HepG2 (cell line): ENCODE measurements around the gene NCOA6. TPM values are rescaled to one million over a fixed set of nuclear protein-coding genes. Genes with fewer than 3 reads are reported as not detected.
A peak's percentile ranks its signal among the peaks of the same experiment; 100 is the strongest.

Source experiments
- ATRX ChIP-seq: sonication (generic); formaldehyde crosslinking; IDR thresholded peaks from 2 replicates; pipeline ENCODE4 v1.4.0; 2020; ENCODE audit warnings: missing genetic modification reagents, borderline replicate concordance
- CSRNP1 ChIP-seq: sonication (generic); formaldehyde crosslinking; IDR thresholded peaks from 2 replicates; pipeline ENCODE4 v1.8.1; 2023; ENCODE audit warnings: mild to moderate bottlenecking, missing genetic modification reagents
- E2F2 ChIP-seq: sonication (generic); formaldehyde crosslinking; IDR thresholded peaks from 2 replicates; pipeline ENCODE4 v1.4.0; 2020; ENCODE audit warnings: missing genetic modification reagents, borderline replicate concordance
- FUBP1 ChIP-seq: sonication (generic); formaldehyde crosslinking; IDR thresholded peaks from 2 replicates; pipeline ENCODE4 v1.5.1; 2020; ENCODE audit warnings: missing genetic modification reagents, mild to moderate bottlenecking, borderline replicate concordance
- GATAD1 ChIP-seq: IDR thresholded peaks from 2 replicates; pipeline ENCODE4 v1.6.1; 2016; ENCODE audit warnings: missing genetic modification reagents, missing compliant biosample characterization
- HMGA1 ChIP-seq: sonication (generic); formaldehyde crosslinking; conservative IDR thresholded peaks from 2 replicates; pipeline ENCODE4 v1.4.0; 2020; ENCODE audit warnings: missing genetic modification reagents
- HNRNPL ChIP-seq: fragments of 200-400 bp; formaldehyde crosslinking; IDR thresholded peaks from 2 replicates; pipeline ENCODE4 v1.6.1; 2017; ENCODE audit warnings: mild to moderate bottlenecking, low read depth, low read length
- THRA ChIP-seq: sonication (generic); formaldehyde crosslinking; IDR thresholded peaks from 2 replicates; pipeline ENCODE4 v1.4.0; 2020; ENCODE audit warnings: missing genetic modification reagents, borderline replicate concordance
- XRCC5 ChIP-seq: fragments of 200-400 bp; formaldehyde crosslinking; optimal IDR thresholded peaks from 2 replicates; pipeline ENCODE3; 2017; ENCODE audit warnings: mild to moderate bottlenecking, low read length
- ZBTB34 ChIP-seq: sonication (generic); formaldehyde crosslinking; IDR thresholded peaks from 2 replicates; pipeline ENCODE4 v1.8.0; 2022; ENCODE audit warnings: mild to moderate bottlenecking, missing genetic modification reagents
- ZIK1 ChIP-seq: sonication (generic); formaldehyde crosslinking; IDR thresholded peaks from 2 replicates; pipeline ENCODE4 v1.5.0; 2020; ENCODE audit warnings: mild to moderate bottlenecking, low read depth, missing genetic modification reagents, borderline replicate concordance
- ZMAT5 ChIP-seq: sonication (generic); formaldehyde crosslinking; IDR thresholded peaks from 2 replicates; pipeline ENCODE4 v1.5.0; 2020; ENCODE audit warnings: mild to moderate bottlenecking, low read depth, missing genetic modification reagents, borderline replicate concordance
- ZNF136 ChIP-seq: sonication (generic); formaldehyde crosslinking; IDR thresholded peaks from 2 replicates; pipeline ENCODE4 v1.8.1; 2022; ENCODE audit warnings: low read depth, mild to moderate bottlenecking, moderate library complexity, missing genetic modification reagents
- ZNF253 ChIP-seq: sonication (generic); formaldehyde crosslinking; IDR thresholded peaks from 2 replicates; pipeline ENCODE4 v1.8.0; 2022; ENCODE audit warnings: mild to moderate bottlenecking, missing genetic modification reagents, borderline replicate concordance
- ZNF296 ChIP-seq: sonication (generic); formaldehyde crosslinking; conservative IDR thresholded peaks from 2 replicates; pipeline ENCODE4 v1.5.0; 2020; ENCODE audit warnings: mild to moderate bottlenecking, missing genetic modification reagents
- ZNF430 ChIP-seq: sonication (generic); formaldehyde crosslinking; IDR thresholded peaks from 2 replicates; pipeline ENCODE4 v1.9.0; 2021; ENCODE audit warnings: mild to moderate bottlenecking, missing genetic modification reagents
- ZNF572 ChIP-seq: sonication (generic); formaldehyde crosslinking; IDR thresholded peaks from 2 replicates; pipeline ENCODE4 v1.5.1; 2020; ENCODE audit warnings: mild to moderate bottlenecking, missing genetic modification reagents
- ZNF749 ChIP-seq: sonication (generic); formaldehyde crosslinking; IDR thresholded peaks from 2 replicates; pipeline ENCODE4 v1.8.0; 2022; ENCODE audit warnings: mild to moderate bottlenecking, missing genetic modification reagents, moderate library complexity, borderline replicate concordance
- polyA plus RNA-seq, 8 experiments: library from polyadenylated mRNA; depleted of rRNA in 3 of 8; stranded (reverse) in 7 of 8; unstranded in 1 of 8; fragments of >200 nt; fragmentation: Illumina TruSeq in 4 of 8; extraction: Trizol in 4 of 8; gene quantifications; 2 replicates each; pipeline versions ENCODE4 v1.2.1 to v1.2.3, GENCODE V29; 2011 to 2016; ENCODE audit warnings: low read depth in 4 of 8, missing spikeins in 1 of 8, mixed read lengths in 1 of 8; ENCODE audit not compliant: insufficient read depth in 1 of 8
- total RNA-seq, 5 experiments: library from RNA; depleted of rRNA; stranded (reverse); fragments of >200 nt; fragmentation: Illumina TruSeq; extraction: Trizol; gene quantifications; 2 replicates each; pipeline ENCODE4 v1.2.3, GENCODE V29; 2016; ENCODE audit warnings: low read depth in 1 of 5

Gene NCOA6
- total and polyA plus RNA-seq, 2 of the 13 experiments (the other 11 are each of a cell fraction or from before 2014, with no cell fraction given): 11.2 to 29.3 TPM

GRCh38 chr20:34871966-34872621, 46.6 kb upstream of the NCOA6 start (continued):
- TF ChIP-seq CSRNP1 (no peak), ZNF136 (no peak; the same call in 1 of the 2 replicates), FUBP1 (CRISPR knock-in tag) (0 out of 2 replicates have a peak, but pooled peaks have one; percentile 52), ZNF749 (0 out of 2 replicates have a peak, but pooled peaks have one; percentile 11), ZBTB34 (CRISPR knock-in tag) (0 out of 2 replicates have a peak, but pooled peaks have one; percentile 7), ZNF430 (CRISPR knock-in tag) (no peak), THRA (CRISPR knock-in tag) (no peak), ZNF253 (CRISPR knock-in tag) (0 out of 2 replicates have a peak, but pooled peaks have one; percentile 22), E2F2 (CRISPR knock-in tag) (no peak), GATAD1 (CRISPR knock-in tag) (no peak), ZNF572 (CRISPR knock-in tag) (no peak), ZNF296 (CRISPR knock-in tag) (0 out of 2 replicates have a peak, but pooled peaks have one; percentile 55), XRCC5 (no peak), HNRNPL (no peak), ZIK1 (CRISPR knock-in tag) (no peak), ATRX (CRISPR knock-in tag) (no peak), HMGA1 (no peak), ZMAT5 (CRISPR knock-in tag) (0 out of 2 replicates have a peak, but pooled peaks have one; percentile 18)
